Caki2 (cell line): Measurements from ENCODE around the gene ENAH. TPM values are rescaled to one million over a fixed set of nuclear protein-coding genes. Genes with fewer than 3 reads are reported as not detected.
A peak's percentile ranks its signal among the peaks of the same experiment; 100 is the strongest.

ENCODE experiments used
- DNase-seq: peaks from one replicate; pipeline ENCODE4 v3.0.0-alpha.2; 2015; ENCODE audit warnings: low read depth
- in situ Hi-C: cut with HindIII; loops from 2 replicates; pipeline ENCODE4 v1.10.0; 2016; ENCODE audit warnings: low sequenced_read_pairs, low pct_unique_long_range_greater_than_20kb, mixed read lengths
- total RNA-seq: library from RNA; depleted of rRNA; stranded (reverse); fragments of >200 nt; shearing (Covaris generic); gene quantifications from 2 replicates; pipeline ENCODE4 v1.2.3, GENCODE V29; 2014; ENCODE audit warnings: low replicate concordance

The ENAH gene
- total RNA-seq, 1 experiment from 2014 or later = 69.6 TPM

GRCh38 chr1:225493591-225494246 lies 159.2 kb downstream of the ENAH start:
- in situ Hi-C loops = loop anchor here (10.0 kb wide), 1 partner anchor 281 kb away; the partner anchor contains the start of gene SRP9
- DNase-seq = no peak

DNA sequence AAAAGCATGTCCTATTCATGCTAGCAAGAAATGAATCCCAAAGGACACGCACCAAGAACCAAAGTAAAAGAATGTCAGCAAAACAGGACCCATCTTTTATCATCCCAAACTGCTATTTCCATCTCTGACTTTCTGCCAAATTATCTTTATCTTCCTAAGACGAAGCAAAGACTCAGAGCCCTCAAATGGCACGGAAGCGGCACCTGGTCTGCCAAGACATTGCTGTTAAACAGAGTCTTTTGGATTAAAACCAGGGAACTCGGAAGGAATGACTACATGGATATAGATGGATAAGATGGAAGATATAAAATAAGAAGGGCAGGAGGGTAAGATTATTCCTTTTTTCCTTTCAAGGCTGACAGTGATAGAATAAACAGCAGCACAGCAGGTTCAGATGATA lies 164.2 kb downstream of the ENAH start:
- DNase-seq = no peak
- in situ Hi-C loops = no loop called here

- DNase-seq = no peak
- in situ Hi-C loops = no loop called here
These were observed 166.1 kb downstream of the ENAH start for GRCh38 chr1:225486856-225487255.

DNA sequence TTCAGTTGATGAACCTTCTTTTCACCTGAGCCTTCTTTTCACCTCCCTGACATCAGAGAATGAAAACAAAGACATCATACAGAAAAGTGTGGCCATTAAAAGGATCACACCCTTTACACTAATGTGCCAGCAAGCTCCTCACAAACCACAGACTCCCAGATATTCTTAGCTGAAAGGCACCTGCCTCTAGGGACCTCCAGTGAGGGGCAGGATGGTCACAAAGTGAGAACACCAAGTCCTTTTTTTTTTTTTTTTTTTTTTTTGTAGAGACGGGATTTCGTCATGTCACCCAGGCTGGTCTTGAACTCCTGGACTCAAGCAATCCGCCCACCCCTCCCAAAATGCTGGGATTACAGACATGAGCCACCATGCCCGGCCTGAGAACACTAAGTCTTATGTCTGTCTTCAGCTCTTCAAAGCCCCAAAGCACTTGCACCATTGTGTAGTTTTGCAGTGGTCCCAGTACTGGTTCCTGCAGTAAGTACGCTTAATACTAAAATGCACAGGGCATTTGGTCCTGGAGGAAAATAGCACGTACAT lies 166.9 kb downstream of the ENAH start:
- no peak for DNase-seq
- in situ Hi-C loops = no loop called here

DNA sequence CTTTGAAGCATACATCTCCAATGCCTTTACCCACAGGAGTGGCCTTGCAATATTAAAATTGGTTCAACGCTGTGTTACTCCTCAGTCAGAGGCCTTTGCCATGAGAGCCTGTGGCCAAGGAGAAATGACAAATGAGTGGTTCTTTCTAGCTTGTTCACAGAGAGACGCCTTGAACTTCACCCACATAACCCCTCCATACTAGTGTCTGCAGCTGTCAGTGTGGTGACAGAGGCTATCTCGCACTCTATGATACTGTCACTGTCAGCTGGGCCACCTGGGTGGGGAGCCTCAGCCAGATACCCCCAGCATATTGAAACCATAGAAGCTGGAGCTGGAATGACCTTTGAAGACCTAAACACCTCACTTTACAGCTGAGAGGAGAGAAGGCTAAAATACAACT lies 167.7 kb downstream of the ENAH start:
- in situ Hi-C loops = no loop called here
- DNase-seq = no peak

- no peak for DNase-seq
- in situ Hi-C loops = no loop called here
These were observed 168.2 kb downstream of the ENAH start for GRCh38 chr1:225484657-225485214.

DNA sequence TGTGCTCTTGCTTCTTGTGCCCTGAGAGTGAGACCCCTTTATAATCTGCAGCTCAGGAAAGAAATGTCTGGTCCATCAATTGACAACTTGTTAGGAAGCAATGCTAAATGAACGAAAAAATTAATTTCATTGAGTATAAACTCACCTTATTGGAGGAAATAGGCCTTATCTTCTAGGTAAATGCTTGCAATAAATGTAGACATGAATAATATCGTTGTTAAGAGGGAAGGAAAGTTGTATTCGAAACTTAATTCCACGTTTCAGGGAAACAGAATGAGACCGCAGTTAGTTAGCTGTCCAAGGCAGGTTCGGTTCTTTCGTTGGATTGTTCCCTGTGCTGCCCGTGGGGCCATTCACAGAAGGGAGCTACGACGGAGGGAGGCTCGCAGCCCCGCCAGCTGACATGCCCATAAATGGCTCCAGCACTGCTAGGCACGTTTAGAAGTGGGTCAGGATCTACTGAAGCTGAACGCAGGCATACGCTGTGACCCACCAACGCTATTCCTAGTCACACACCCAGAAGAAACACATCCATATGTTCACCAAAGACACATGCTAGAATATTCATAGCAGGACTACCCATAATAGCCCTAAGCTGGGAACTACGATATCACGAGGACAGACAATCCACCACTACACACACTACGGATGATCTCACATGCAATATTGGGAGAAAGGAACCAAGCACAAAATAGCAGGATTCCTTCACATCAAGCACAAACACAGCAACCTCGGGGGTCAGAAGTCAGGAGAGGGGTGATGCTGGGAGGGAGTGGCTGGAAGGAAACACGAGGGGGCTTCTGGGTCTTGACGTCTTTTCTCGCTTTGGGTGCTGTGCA lies 168.9 kb downstream of the ENAH start:
- DNase-seq = no peak
- in situ Hi-C loops = no loop called here

GRCh38 chr1:225482421-225482950 lies 170.4 kb downstream of the ENAH start:
- DNase-seq = no peak
- in situ Hi-C loops = no loop called here

DNA sequence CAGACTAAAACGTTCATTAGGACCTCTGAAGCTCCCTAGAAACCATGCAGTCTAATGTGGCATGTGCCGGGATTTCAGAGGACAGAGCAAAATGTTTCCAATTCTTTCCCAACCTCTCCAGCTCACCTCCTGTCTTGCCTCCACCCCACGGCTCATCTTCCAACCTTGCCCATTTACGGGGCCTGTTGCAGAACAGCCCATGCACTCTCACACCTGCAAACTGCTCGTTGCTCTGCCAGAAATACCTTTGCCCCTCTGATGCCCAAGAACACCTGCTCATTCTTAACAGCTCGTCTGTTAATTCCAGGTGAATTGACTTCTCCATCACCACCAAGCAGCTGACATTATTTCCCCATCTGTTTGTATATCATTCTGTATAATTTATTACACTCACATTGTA lies 171.2 kb downstream of the ENAH start:
- no peak for DNase-seq
- in situ Hi-C loops = no loop called here

DNA sequence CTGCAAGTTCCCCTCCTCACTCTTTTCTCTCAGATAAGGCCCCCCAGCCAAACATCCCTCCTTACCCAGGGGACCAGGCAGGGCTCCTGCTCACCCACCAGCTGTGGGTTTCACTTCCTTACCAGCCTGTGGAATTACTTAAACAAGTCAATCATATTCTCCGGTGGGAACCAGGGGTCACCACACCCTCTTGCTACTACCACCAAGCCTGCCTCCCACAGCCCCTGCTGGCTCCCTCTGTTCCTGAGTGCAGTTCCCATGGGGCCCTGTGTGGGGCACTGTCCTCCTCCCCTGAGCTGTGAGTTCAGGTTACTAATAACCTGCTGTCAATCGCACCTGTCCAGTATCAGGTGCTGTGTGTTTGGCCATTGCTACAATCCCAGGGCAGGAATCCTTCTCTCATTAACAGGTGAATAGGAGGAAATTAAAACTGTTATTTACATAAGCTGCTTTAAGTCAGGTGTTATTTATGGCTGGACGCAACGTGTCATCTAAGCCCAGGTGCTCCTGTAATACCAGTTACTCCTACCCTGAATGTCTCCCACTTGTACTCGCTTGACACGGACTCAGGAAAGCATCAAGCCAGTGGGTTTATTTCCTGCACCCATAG lies 172.0 kb downstream of the ENAH start:
- in situ Hi-C loops = no loop called here
- peak; percentile 44 for DNase-seq

DNA sequence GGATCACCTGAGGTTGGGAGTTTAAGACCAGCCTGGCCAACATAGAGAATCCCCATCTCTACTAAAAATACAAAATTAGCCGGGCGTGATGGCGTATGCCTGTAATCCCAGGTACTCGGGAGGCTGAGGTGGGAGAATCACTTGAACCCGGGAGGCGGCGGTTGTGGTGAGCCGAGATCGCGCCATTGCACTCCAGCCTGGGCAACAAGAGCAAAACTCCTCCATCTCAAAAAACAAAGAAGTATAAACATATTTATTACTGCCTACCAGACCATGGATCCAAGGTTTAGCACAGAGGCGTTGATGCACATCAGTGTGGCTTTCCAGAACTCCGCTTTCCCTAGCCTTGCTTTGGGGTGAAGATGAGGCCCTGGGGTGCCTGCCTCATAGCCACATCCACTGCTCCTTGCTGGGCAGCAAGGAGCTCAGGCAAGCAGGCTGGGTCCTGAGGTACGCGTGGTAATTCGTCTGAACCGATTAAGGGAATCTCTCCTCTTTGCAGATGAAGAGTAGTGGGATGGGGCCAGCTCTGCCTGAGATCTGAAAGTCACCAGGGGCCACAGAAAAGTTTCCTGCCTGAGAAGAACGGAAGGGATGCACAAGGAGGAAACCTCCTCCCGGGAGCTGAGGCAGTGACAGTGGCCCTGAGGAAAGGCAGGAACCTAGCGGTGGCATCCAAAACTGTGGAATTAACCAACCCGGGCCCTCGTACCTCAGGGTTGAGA lies 172.8 kb downstream of the ENAH start:
- no peak for DNase-seq
- in situ Hi-C loops = no loop called here

- in situ Hi-C loops = no loop called here
- no peak for DNase-seq
These were observed 173.6 kb downstream of the ENAH start for GRCh38 chr1:225479341-225479740.

- no peak for DNase-seq
- in situ Hi-C loops = no loop called here
These were observed 175.5 kb downstream of the ENAH start for GRCh38 chr1:225477296-225477911.

DNA sequence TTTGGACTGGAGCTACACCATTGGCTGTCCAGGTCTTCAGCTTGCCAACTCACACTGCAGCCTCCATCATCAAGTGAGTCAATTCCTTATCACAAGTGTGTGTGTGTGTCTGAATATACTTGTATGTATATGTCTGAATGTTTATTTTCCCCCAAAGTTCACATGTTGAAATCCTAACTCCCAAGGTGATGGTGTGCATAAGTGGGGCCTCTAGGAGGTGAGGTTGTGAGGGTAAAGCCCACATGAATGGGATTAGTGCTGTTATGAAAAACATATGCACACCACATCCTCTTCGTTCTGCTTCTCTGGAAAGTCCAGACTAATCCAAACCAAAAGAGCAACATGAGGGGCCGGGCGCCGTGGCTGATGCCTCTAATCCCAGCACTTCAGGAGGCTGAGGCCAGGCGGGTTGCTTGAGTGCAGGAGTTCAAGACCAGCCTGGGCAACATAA lies 176.4 kb downstream of the ENAH start:
- DNase-seq = no peak
- in situ Hi-C loops = no loop called here

- DNase-seq = no peak
- in situ Hi-C loops = no loop called here
These were observed 176.8 kb downstream of the ENAH start for GRCh38 chr1:225476100-225476511.

DNA sequence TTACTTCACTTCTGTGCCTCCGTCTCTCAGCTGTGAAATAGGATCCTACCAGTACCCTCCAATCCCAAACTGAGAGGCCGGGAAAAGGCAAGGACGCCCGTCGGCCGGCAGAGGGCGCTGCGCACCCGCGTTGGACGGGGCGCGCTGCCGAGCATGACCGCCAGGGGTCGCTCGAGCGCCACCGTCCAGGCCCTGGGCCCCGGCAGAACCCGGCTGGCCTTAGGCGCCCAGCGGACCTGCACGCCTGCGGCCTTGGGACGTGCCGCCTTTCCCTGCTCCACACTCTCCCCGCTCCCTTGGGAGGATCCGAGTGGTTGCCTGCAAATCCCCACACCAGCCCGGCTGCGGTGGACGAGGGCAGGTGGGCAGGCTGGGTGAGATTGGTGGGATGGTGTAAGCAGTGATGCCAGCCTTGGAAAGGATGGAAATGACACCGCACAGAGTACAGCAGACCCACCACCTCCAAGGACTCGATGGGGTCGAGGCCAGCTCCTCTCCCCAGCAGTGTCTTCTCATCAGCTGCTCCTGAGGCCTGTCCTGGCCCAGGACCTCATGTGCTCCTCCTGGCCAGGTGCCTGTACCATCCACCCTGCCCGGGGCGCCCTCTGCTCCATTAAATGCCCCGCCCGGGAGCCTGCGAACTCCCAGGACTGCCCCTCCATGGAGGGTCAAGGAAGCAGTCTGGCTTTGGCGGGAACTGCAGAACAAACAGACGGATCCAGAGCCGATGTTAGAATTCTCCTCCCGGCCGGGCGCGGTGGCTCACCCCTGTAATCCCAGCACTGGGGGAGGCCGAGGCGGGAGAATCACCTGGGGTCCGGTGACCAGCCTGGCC lies 177.7 kb downstream of the ENAH start:
- peak; percentile 79 for DNase-seq
- in situ Hi-C loops = no loop called here
